HepG2 (cell line): ENCODE data around the gene ABCB9. TPM values are rescaled to one million over a fixed set of nuclear protein-coding genes. Genes with fewer than 3 reads are reported as not detected.
A peak's percentile ranks its signal among the peaks of the same experiment; 100 is the strongest.

Experiments
- ADNP ChIP-seq: sonication (generic); formaldehyde crosslinking; IDR thresholded peaks from 2 replicates; pipeline ENCODE4 v1.4.0; 2020; ENCODE audit warnings: missing genetic modification reagents
- ARID2 ChIP-seq: sonication (generic); formaldehyde crosslinking; IDR thresholded peaks from 2 replicates; pipeline ENCODE4 v1.8.1; 2022; ENCODE audit warnings: mild to moderate bottlenecking, missing genetic modification reagents, borderline replicate concordance
- BHLHE40 ChIP-seq: IDR thresholded peaks from 2 replicates; pipeline ENCODE4 v1.6.1; 2011; ENCODE audit warnings: low read length, improper control_type of control experiment
- GLI4 ChIP-seq: sonication (generic); formaldehyde crosslinking; IDR thresholded peaks from 2 replicates; pipeline ENCODE4 v1.5.1; 2020; ENCODE audit warnings: missing genetic modification reagents, mild to moderate bottlenecking, moderate library complexity, borderline replicate concordance
- GMEB2 ChIP-seq: IDR thresholded peaks from 2 replicates; pipeline ENCODE4 v1.6.1; 2016; ENCODE audit warnings: missing biosample characterization, missing genetic modification reagents, low read depth
- LBX2 ChIP-seq: sonication (generic); formaldehyde crosslinking; IDR thresholded peaks from 2 replicates; pipeline ENCODE4 v1.5.0; 2020; ENCODE audit warnings: missing genetic modification reagents, mild to moderate bottlenecking, borderline replicate concordance
- NAIF1 ChIP-seq: sonication (generic); formaldehyde crosslinking; IDR thresholded peaks from 2 replicates; pipeline ENCODE4 v1.5.0; 2020; ENCODE audit warnings: mild to moderate bottlenecking, missing genetic modification reagents, borderline replicate concordance
- SRSF1 ChIP-seq: fragments of 200-400 bp; formaldehyde crosslinking; optimal IDR thresholded peaks from 2 replicates; pipeline ENCODE3; 2017; ENCODE audit warnings: mild to moderate bottlenecking, low read depth, low read length, moderate library complexity
- SRSF4 ChIP-seq: fragments of 200-400 bp; formaldehyde crosslinking; IDR thresholded peaks from one replicate; pipeline ENCODE4 v1.6.1; 2018; ENCODE audit warnings: mild to moderate bottlenecking, low read depth, low read length, moderate library complexity; ENCODE audit not compliant: poor library complexity, severe bottlenecking
- TAF1 ChIP-seq: sonication (generic); formaldehyde crosslinking; IDR thresholded peaks from 2 replicates; pipeline ENCODE4 v1.4.0; 2020; ENCODE audit warnings: missing genetic modification reagents
- ZIK1 ChIP-seq: sonication (generic); formaldehyde crosslinking; IDR thresholded peaks from 2 replicates; pipeline ENCODE4 v1.5.0; 2020; ENCODE audit warnings: mild to moderate bottlenecking, low read depth, missing genetic modification reagents, borderline replicate concordance
- ZKSCAN8 ChIP-seq: IDR thresholded peaks from 2 replicates; pipeline ENCODE4 v1.6.1; 2016; ENCODE audit warnings: borderline replicate concordance, missing genetic modification reagents, missing compliant biosample characterization
- ZNF543 ChIP-seq: sonication (generic); formaldehyde crosslinking; IDR thresholded peaks from 2 replicates; pipeline ENCODE4 v1.4.0; 2020; ENCODE audit warnings: mild to moderate bottlenecking, missing genetic modification reagents
- ZNF567 ChIP-seq: sonication (generic); formaldehyde crosslinking; IDR thresholded peaks from 2 replicates; pipeline ENCODE4 v1.8.1; 2023; ENCODE audit warnings: mild to moderate bottlenecking, missing genetic modification reagents, borderline replicate concordance
- ZNF570 ChIP-seq: sonication (generic); formaldehyde crosslinking; IDR thresholded peaks from 2 replicates; pipeline ENCODE4 v1.4.0; 2020; ENCODE audit warnings: mild to moderate bottlenecking, missing genetic modification reagents, borderline replicate concordance
- ZNF615 ChIP-seq: sonication (generic); formaldehyde crosslinking; IDR thresholded peaks from 2 replicates; pipeline ENCODE4 v1.5.0; 2020; ENCODE audit warnings: mild to moderate bottlenecking, missing genetic modification reagents, borderline replicate concordance
- ZNF768 ChIP-seq: sonication (generic); formaldehyde crosslinking; IDR thresholded peaks from 2 replicates; pipeline ENCODE4 v1.4.0; 2020; ENCODE audit warnings: missing genetic modification reagents
- ZZZ3 ChIP-seq: sonication (generic); formaldehyde crosslinking; IDR thresholded peaks from 2 replicates; pipeline ENCODE4 v1.4.0; 2020; ENCODE audit warnings: missing genetic modification reagents, mild to moderate bottlenecking, borderline replicate concordance
- polyA plus RNA-seq, 8 experiments: library from polyadenylated mRNA; depleted of rRNA in 3 of 8; stranded (reverse) in 7 of 8; unstranded in 1 of 8; fragments of >200 nt; fragmentation: Illumina TruSeq in 4 of 8; extraction: Trizol in 4 of 8; gene quantifications; 2 replicates each; pipeline versions ENCODE4 v1.2.1 to v1.2.3, GENCODE V29; 2011 to 2016; ENCODE audit warnings: low read depth in 4 of 8, missing spikeins in 1 of 8, mixed read lengths in 1 of 8; ENCODE audit not compliant: insufficient read depth in 1 of 8
- total RNA-seq, 5 experiments: library from RNA; depleted of rRNA; stranded (reverse); fragments of >200 nt; fragmentation: Illumina TruSeq; extraction: Trizol; gene quantifications; 2 replicates each; pipeline ENCODE4 v1.2.3, GENCODE V29; 2016; ENCODE audit warnings: low read depth in 1 of 5
- TF ChIP-seq, protein P1 (sequence below): sonication (generic); formaldehyde crosslinking; IDR thresholded peaks from 2 replicates; pipeline ENCODE4 v1.4.0; 2020; ENCODE audit warnings: missing genetic modification reagents
- TF ChIP-seq, protein P2 (sequence below): sonication (generic); formaldehyde crosslinking; IDR thresholded peaks from 2 replicates; pipeline ENCODE4 v1.5.0; 2020; ENCODE audit warnings: mild to moderate bottlenecking, missing genetic modification reagents

The ABCB9 gene
- total and polyA plus RNA-seq, 2 of the 13 experiments (the other 11 are each of a cell fraction or from before 2014, with no cell fraction given): 5.1 to 6.0 TPM

GRCh38 chr12:122974892-122975789 is 8.9 kb upstream of the ABCB9 start, which contains the start of gene OGFOD2 (continued):
- peak; percentile 84 for TF ChIP-seq TAF1 (CRISPR knock-in tag)
- no peak for TF ChIP-seq NAIF1
- TF ChIP-seq ZNF570: no peak
- no peak for TF ChIP-seq GMEB2
- no peak for TF ChIP-seq SRSF4
- TF ChIP-seq ZNF567 (CRISPR knock-in tag): 0 out of 2 replicates have a peak, but pooled peaks have one; percentile 5
- TF ChIP-seq ZIK1 (CRISPR knock-in tag): no peak
- peak; percentile 29; the same call in 1 of the 2 replicates for TF ChIP-seq ZNF768
- TF ChIP-seq ZNF615 (CRISPR knock-in tag): no peak
- TF ChIP-seq LBX2 (CRISPR knock-in tag): no peak
- TF ChIP-seq, protein P1, sequence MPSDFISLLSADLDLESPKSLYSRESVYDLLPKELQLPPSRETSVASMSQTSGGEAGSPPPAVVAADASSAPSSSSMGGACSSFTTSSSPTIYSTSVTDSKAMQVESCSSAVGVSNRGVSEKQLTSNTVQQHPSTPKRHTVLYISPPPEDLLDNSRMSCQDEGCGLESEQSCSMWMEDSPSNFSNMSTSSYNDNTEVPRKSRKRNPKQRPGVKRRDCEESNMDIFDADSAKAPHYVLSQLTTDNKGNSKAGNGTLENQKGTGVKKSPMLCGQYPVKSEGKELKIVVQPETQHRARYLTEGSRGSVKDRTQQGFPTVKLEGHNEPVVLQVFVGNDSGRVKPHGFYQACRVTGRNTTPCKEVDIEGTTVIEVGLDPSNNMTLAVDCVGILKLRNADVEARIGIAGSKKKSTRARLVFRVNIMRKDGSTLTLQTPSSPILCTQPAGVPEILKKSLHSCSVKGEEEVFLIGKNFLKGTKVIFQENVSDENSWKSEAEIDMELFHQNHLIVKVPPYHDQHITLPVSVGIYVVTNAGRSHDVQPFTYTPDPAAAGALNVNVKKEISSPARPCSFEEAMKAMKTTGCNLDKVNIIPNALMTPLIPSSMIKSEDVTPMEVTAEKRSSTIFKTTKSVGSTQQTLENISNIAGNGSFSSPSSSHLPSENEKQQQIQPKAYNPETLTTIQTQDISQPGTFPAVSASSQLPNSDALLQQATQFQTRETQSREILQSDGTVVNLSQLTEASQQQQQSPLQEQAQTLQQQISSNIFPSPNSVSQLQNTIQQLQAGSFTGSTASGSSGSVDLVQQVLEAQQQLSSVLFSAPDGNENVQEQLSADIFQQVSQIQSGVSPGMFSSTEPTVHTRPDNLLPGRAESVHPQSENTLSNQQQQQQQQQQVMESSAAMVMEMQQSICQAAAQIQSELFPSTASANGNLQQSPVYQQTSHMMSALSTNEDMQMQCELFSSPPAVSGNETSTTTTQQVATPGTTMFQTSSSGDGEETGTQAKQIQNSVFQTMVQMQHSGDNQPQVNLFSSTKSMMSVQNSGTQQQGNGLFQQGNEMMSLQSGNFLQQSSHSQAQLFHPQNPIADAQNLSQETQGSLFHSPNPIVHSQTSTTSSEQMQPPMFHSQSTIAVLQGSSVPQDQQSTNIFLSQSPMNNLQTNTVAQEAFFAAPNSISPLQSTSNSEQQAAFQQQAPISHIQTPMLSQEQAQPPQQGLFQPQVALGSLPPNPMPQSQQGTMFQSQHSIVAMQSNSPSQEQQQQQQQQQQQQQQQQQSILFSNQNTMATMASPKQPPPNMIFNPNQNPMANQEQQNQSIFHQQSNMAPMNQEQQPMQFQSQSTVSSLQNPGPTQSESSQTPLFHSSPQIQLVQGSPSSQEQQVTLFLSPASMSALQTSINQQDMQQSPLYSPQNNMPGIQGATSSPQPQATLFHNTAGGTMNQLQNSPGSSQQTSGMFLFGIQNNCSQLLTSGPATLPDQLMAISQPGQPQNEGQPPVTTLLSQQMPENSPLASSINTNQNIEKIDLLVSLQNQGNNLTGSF: no peak
- TF ChIP-seq ZZZ3: 0 out of 2 replicates have a peak, but pooled peaks have one; percentile 29
- TF ChIP-seq BHLHE40: peak; percentile 66
- TF ChIP-seq SRSF1: no peak
- TF ChIP-seq, protein P2, sequence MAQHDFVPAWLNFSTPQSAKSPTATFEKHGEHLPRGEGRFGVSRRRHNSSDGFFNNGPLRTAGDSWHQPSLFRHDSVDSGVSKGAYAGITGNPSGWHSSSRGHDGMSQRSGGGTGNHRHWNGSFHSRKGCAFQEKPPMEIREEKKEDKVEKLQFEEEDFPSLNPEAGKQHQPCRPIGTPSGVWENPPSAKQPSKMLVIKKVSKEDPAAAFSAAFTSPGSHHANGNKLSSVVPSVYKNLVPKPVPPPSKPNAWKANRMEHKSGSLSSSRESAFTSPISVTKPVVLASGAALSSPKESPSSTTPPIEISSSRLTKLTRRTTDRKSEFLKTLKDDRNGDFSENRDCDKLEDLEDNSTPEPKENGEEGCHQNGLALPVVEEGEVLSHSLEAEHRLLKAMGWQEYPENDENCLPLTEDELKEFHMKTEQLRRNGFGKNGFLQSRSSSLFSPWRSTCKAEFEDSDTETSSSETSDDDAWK: no peak
- TF ChIP-seq ZKSCAN8 (CRISPR knock-in tag): no peak
- TF ChIP-seq GLI4 (CRISPR knock-in tag): peak; percentile 35; the same call in 1 of the 2 replicates
- TF ChIP-seq ZNF543: no peak
- 0 out of 2 replicates have a peak, but pooled peaks have one; percentile 19 for TF ChIP-seq ARID2 (CRISPR knock-in tag)
- no peak for TF ChIP-seq ADNP
